SHP77 treated with DMSO at 0.1 percent for 48 hours (cell line): ENCODE data around the gene AK3.

Experiments
- DNase-seq: peaks from one replicate; lab custom pipeline; 2025; lab: John Stamatoyannopoulos, UW

AK3 gene

GRCh38 chr9:4748612-4749011 lies 7.6 kb upstream of the AK3 start:
- no peak for DNase-seq

GRCh38 chr9:4746278-4747030 lies 5.5 kb upstream of the AK3 start:
- DNase-seq = no peak

- DNase-seq = no peak
These were observed 2.3 kb upstream of the AK3 start for GRCh38 chr9:4743131-4743875.

DNA sequence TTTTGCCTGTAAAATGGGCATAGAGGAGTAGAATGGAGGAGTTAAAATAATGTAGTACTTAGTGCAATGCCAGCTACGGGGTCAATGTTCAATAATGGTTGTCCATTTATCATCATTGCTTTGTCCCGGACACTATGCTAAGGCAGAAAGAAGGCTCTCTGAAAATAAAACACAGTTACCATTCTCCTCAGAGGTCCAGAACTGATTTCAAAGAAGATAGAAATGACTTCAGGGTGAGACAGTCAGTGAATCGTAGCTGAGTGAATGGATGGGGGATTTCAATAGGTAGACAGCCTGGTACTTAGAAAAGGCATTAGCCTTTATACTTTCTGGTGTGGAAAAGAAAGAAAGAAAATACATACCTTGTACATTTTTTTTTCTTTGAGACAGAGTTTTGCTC lies 1.2 kb upstream of the AK3 start:
- no peak for DNase-seq

GRCh38 chr9:4741365-4742089 lies 525 bp upstream of the AK3 start:
- DNase-seq = no peak

GRCh38 chr9:4740388-4740637 lies 689 bp downstream of the AK3 start:
- DNase-seq = no peak

DNA sequence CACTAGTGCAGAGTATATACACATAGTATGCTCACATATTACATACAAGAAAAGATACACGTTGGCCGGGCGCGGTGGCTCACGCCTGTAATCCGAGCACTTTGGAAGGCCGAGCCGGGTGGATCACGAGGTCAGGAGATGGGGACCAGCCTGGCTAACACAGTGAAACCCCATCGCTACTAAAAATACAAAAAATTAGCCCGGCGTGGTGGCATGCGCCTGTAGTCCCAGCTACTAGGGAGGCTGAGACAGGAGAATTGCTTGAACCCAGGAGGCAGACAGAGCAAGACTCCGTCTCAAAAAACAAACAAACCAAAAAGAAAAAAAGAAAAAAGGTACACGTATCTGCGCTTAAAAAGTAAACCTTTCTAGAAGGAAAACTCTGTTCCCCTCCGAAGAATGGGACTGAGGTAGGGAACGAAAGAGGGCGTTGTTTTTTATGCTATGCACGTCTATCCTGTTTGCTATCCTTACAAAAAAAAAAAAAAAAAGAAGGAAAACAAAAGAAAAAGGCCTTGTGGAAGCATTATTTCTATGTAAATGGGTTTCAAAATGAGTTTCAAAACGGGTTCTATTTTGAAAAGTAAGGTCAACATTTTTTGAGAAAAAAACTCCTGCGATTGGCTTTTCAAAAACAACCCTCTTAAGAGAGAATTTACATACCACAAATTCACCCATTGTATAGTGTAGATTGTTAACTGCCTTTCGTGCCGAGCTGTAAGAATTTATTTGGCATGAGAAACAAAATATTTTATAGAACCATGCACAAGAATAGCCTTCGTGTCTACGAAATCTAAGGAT lies 1.2 kb downstream of the AK3 start:
- no peak for DNase-seq

- DNase-seq = no peak
These were observed 2.0 kb downstream of the AK3 start for GRCh38 chr9:4738866-4739586.

- DNase-seq = no peak
These were observed 6.9 kb downstream of the AK3 start for GRCh38 chr9:4734150-4734549.

DNA sequence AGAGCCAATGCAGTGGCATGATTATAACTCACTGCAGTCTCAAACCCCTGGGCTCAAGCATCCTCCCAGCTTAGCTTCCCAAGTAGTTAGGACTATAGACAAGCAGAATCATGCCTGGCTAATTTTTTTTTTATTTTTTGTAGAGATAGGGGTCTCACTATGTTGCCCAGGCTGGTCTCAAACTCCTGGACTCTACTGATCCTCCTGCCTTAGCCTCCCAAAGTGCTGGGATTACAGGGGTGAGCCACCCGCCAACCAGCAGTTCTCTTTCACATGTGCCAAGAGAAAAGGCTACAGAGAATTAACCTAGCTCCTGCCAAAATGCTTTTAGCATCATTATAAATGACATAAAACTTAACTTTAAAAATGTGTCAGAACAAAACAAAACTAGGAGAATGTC lies 8.1 kb downstream of the AK3 start:
- DNase-seq = no peak

GRCh38 chr9:4727593-4727992 lies 13.4 kb downstream of the AK3 start:
- DNase-seq = no peak

DNA sequence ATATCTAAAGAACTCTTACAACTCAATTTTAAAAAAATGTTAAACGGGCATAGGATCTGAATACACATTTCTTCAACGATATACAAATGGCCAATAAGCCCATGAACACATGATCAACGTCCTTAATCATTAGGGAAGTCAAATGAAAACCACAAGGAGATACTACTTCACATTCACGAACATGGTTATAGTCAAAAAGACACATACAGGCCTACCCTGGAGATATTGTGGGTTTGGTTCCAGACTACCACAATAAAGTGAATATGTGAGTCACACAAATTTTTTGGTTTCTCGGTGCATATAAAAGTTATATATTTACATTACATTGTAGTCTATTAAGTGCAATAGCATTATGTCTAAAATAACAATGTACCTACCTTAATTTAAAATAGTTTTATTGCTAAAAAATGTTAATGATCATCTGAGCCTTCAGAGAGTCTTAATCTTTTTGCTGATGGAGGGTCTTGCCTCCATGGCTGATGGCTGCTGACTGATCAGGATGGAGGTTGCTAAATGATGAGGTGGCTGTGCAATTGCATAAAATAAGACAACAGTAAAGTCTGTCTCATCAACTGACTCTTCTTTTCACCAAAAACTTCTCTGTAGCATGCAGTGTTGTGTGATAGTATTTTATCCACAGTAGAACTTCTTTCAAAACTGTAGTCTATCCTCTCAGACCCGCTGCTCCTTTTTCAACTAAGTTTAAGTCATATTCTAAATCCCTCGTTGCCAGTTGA lies 15.1 kb downstream of the AK3 start:
- DNase-seq = no peak

DNA sequence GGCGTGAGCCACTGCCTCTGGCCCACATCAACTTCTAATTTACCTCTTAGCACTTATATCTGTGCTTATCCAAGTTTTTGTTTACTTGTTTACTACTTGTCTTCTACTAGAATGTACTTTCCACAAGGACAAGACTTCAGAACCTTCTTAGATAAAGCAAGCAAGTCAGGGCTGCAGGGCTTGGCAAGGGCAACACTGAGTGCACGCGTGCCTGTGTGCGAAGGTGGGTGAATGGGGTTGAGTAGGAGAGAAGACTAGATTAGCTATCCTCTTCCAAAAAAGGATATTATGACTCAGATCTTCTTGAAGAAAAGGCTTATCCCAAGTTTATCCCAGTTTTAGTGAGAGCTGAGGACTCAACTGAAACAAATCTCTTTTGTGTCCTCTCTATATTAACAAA lies 19.3 kb downstream of the AK3 start:
- no peak for DNase-seq

DNA sequence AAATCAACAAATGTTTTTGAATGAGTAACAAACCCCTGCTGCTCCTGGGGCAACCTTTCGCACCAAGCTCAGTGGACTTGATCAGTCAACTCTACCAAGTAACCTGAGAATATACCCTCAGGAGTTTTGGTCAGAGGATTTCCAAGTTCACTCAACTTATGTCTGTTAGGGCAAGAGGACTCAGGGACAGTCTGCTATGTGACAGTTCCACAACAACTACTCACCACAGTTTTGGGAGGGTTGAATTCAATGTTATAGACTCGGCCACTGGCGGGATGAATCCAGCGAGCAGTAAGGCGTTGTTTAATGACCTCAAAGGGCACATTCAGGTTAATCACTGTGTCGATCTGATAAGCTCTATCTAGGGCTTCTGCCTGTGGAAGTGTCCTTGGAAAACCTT lies 22.1 kb downstream of the AK3 start:
- DNase-seq = no peak

- DNase-seq = no peak
These were observed 23.2 kb downstream of the AK3 start for GRCh38 chr9:4717815-4718214.

GRCh38 chr9:4716163-4716562 lies 24.8 kb downstream of the AK3 start:
- no peak for DNase-seq

DNA sequence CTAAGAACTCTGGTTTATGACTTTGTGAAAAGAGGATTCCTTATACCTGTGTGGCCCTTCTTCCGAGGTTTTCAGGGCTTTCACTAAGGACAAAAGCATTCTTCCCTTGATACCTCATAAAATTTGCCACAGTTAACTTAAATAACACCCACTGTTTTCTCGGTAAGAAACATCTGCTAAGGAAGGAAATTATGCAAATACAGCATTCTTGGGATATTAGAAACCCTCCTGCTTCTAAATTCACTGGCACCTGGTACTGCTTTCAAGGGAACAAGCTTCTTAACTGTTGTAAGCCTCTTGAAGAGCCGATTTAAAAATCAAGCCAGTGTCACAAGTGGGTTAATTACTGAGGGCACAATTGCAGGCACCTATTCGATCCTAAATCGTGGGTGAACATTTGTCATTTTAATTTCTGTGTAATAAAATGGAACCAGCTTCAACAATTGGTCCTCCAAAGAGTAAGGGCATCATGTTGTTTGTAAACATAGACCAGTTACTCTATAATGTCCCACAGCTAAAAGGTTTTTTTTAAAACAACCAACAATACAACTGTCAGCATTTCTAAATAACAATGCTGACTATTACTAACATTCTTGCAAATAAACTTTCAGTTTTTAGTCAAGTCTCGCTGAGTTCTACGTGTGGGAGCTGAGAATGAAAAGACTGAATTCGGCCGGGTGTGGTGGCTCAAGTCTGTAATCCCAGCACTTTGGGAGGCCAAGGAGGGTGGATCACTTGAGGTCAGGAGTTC lies 26.6 kb downstream of the AK3 start:
- DNase-seq = no peak

DNA sequence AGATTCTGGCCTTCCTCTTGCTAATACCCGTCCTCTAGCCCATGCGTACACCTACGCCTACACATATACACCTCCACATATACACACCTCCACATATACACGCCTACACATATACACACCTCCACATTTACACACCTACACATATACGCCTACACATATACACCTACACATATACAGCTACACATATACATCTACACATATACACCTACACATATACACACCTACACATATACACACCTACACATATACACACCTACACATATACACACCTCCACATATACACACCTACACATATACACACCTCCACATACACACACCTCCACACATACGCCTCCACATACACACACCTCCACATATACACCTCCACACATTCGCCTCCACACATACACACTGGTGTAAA lies 27.2 kb downstream of the AK3 start:
- no peak for DNase-seq

- no peak for DNase-seq
These were observed 31.6 kb downstream of the AK3 start for GRCh38 chr9:4709380-4709779.

DNA sequence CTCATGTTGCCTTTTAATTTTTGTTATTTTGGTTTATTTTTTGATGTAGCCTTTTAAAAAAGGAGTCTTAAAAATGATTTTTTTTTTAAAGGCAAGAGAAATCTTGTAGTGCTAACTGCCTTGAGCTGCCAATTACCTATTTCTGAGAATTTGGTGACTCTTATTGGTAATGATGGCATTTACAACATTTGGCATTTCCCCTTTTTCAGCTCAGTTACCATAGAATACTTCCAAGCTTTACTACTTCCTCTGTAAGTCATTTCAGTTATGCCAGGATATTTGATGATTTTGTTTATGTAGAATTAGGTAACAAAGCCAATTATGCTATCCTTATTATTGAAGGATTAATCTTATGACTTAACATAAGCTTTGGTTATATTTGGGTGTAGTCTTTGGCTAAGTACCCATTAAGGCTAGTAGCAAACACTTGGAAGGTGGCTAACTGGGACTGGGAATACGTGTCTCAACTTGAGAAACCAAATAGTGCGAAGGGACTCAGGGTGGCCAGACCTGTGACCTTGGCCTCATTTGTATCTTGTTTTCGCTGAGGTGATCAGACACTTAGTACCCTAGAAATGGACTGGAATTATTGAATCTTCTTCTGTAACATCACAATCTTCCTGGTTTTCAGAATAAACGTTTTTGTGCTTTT lies 33.9 kb downstream of the AK3 start:
- DNase-seq = no peak
